NB4 (cell line): ENCODE results near the gene LRRK1.

ENCODE experiments used
- CTCF ChIP-seq: IDR thresholded peaks from one replicate; pipeline ENCODE4 v1.5.1; 2012; ENCODE audit warnings: low read depth, low read length
- MAX ChIP-seq: IDR thresholded peaks from 2 replicates; pipeline ENCODE4 v1.6.1; 2011; ENCODE audit warnings: low read depth, low read length
- POLR2A ChIP-seq: IDR thresholded peaks from 2 replicates; pipeline ENCODE4 v1.6.1; 2011; ENCODE audit warnings: mild to moderate bottlenecking; ENCODE audit not compliant: insufficient read length; ENCODE audit errors: extremely low read depth

- no peak for TF ChIP-seq CTCF
- no peak for TF ChIP-seq POLR2A
- TF ChIP-seq MAX, result no peak
Measured at GRCh38 chr15:100944986-100945385, 25.8 kb downstream of the LRRK1 start.
